Limb (tissue), 2 donors: ENCODE data around the gene GNPDA2.
"Not testable (repeated sequence)": the region's sequence is repeated elsewhere in the genome, so short reads cannot be mapped to it uniquely, and the experiment has no call there.

Experiments
- DNase-seq, 2 donors: peaks; one replicate each; pipeline ENCODE4 v3.0.0-alpha.2; 2016; ENCODE audit errors: extremely low spot score in 2 of 2

The GNPDA2 gene

DNA sequence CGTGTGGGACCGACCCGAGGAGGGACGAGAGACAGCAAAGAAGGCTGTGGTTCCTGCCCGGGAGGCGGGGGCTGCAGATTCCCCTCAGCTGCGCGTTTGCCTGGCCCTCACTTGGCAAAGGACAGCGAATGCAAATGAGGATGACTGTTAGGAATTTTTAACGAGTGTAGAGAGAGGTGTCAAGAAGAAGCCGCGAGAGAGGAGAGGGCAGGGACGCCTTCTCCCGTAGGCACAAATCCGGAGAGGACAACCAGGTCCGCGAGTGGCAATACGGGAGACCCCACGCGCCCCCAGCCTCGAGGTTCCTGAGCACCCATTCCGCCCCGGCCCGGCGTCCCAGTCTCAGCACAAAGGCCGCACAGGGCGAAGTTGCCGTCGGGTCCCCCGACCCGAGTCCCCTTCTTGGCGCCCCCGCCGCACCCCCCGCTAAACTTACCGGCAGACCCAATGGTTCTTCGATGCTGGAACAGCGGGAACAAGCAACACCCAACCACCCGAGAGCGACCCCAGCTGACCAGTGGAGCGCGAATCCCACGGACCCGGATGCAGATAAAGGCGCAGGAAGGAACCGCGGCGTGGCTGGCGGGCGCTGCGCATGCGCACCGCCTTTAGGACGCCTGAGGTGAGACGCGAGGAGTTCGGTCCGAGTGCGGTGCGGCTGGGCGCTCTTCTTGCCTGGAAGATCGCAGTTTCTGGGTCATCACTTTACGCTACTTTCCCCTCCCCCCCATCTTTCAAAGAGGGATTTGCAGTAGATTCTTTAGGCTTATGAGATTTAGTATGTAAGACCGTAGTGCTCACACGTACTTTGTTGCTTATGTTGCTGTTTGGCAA lies at the start of gene GNPDA2:
GNPDA2 (minus strand) TSS at position 519 of the 834 bp plus-strand sequence. CDS start 4,349 bp downstream, outside the sequence.
- DNase-seq: peak; percentile 91 to 92

DNA sequence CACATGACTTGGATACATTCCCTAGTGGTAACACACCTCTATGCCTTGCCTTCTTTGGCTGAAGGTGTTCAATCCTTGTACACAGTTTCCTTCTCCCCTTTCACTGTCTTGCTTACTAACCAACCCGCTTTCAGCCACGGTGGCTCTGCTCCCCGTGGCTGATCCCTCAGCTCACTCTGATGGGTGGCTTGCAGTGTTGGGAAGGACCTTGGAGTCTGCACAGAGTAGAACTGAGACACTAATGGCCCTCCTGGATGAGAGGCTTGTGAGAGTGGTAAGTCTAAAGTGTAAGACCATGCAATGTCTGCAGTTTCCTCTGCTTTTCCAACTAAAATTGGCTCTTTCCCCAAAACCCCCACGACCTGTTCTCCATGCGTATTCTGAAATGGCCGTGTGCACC lies 46.0 kb upstream of the GNPDA2 start:
- DNase-seq: no peak

DNA sequence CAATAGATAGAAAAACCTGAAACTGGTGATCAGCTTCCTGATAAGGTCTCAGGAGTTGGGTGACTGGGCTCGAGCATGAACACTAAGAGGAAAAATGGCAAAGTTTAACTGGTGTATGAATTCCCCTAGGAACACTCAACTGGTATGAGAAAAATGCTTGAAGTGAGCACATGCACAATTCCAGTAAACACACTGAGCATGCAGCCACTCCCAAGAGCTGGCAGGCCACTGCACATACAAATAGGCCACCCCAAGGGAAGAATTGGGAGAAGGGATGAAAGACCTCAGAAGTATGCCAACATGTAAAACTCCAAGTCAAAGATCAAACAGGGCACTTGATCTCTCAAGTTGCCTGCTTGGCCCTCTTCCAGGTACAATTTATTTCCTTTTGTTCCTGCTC lies 45.4 kb upstream of the GNPDA2 start:
- DNase-seq: no peak

DNA sequence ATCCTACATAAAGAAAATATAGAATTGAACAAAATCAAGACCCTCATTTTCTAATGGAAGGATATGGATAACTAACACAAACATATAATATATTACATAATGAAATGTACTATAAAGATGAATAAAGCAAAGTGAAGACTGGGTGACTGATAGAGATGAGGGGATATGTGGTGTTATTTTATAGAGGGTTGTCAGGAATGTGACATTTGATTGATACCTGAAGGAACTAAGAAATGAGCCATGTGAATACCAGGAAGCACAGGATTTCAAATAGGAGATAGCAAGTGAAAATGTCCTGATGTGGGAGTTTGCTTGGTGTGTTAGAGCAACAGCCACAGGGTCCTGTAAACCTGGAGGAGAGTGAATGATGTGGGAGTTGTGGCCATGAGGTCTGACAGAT lies 40.1 kb upstream of the GNPDA2 start:
- DNase-seq: no peak

DNA sequence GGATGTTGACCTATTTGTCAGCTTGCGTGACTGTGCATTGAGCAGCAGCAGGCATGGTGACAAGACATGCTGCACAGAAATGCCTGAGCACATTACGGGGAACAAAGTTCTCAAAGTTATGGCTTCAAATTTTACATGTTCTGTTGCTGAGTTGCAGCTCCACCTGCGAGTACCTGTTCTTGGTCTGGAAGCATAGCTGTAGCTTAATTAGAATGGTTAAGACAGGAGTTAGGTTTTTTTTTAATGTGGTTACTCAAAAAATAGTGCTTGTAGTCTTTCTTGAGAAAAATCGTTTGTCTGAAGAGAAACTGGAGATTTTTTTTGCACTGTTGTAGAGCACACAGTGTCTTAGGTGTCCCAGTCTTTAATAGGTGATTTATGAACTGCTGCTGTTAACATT lies 38.8 kb upstream of the GNPDA2 start:
- no peak for DNase-seq

DNA sequence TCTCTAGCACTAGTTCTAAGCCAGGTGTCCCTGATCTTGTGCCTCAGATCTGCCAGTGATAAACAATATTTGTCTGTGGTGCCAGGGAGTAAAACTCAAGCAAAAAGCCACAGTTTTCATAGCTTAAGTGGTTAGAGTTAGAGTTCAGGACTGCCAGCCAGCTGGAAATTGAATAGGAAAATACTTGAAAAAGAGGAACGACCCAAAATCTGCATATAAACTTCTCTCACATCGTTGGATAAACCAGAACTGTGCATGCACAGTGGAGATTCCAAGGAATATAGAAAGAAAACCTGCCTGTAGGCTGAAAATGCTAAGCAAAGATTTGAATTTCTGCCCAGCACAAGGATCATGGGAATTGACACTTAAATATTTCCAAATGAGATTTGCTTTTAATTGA lies 35.0 kb upstream of the GNPDA2 start:
- peak in 1 of 2 donors; percentile 7 for DNase-seq

DNA sequence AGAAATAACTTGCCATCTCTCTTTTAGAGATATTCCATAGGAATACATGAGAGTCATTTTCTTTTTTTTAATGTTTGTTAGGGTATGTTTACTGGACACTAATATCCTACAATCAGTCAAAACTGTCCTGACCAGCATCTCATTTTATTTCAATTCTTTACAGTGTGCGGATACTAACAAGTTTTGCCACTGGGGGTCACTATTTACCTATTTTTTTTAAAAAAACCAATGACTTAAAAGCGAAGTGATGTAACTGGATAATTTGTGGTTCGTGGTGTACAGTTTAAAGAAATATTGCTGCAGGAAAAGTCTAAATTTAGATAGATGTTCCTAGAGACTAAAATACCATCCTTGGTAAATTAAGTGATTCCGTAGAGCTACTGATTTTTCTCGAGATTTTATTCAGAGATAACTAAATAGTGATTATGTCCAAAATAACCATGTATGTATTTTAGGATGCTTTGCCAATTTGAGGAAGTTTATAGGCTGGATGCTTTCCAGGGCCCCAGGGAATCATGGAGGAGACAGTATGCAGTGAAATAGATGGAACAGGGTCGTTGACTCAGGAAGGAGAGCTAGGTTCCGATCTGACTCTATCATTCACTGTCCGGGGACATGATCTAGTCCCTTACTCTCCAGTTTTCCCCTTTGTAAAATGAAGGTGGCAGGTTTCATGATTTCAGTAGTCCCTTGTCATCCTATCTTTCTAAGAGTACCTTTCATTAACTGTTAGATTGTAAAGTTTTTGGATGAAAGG lies 34.0 kb upstream of the GNPDA2 start:
- peak in 1 of 2 donors; percentile 76 for DNase-seq

DNA sequence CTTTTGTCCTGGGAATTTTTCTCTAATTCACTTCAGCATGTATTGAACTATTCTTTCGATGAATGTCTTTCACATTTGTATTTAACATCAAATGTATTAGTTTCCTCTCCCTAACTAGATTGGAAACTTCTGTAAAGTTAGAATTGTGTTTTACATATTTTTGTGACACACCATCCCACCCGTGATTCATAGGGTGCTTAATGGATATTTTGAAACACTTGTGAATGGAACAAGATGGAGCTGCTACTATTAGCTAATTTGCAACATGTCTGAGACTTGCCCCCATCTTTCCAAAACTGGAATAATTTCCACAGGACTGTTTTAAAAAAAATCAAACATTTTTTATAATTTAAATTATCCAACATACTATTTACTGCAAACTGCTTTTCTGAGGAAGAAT lies 30.2 kb upstream of the GNPDA2 start:
- no peak for DNase-seq

DNA sequence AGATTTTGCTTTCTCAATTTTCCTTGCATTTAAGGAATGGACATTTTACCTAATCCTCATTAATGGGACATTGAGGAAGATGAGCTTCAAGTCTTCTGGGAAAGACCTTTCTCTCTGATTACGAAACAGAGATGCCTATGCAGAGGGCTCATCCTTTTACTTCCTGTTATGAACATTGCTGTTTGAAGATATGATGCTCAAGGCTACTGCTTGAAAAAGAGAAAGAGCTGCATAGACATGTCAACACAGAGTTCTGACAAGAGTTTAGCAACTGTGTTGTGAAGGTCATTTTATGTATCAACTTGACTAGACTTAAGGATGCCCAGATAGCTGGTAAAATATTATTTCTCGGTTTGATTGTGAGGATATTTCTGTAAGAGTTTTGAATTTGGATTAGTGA lies 13.8 kb upstream of the GNPDA2 start:
- no peak for DNase-seq

DNA sequence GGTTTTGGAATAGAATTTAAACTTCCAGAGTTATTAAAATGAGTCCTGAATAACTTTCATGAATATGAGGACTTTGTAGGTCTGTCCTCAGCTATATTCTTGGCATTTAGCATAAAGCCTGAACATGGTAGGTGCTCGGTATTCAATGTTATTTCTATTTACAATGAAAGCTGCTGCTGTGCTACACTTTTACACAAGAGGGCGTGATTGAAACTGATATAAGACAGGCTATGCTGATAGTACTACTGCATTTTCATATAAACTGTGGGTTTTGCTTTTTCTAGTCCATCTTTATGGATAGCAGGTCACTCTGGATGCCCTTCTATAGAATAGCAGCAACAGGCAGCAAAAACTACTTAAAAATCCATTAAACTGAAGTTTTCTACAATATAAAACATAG lies 12.3 kb upstream of the GNPDA2 start:
- DNase-seq: no peak

DNA sequence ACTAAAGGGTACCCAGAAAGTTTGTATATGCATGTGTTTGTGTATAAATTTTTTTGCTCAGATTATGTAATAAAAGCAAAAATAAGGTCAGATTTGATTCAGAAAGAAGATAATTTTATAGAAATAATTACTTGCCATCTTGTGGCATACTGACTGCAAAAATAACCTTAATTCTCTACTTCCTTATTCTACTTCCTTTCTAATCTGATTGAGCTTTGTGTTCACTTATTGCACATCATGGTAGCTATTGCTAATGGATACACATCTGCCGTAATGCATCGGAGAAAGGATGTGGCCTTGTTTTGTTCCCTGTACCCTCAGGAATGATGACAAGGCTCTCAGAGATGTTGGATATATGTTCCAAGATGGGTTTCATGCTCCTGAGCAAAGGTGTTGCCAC lies 10.5 kb upstream of the GNPDA2 start:
- DNase-seq: no peak

DNA sequence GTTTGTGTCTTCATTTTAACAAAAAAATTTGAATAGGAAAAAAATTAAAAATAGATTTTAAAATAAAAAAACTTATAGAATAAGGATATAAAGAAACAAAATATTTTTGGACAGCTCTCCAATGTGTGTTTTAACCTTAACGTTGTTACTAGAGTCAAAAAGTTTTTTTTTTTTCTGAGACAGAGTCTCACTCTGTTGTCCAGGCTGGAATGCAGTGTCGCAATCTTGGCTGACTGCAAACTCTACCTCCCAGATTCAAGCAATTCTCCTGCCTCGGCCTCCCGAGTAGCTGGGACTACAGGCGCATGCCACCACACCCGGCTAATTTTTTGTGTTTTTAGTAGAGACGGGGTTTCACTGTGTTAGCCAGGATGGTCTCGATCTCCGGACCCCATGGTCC lies 2.3 kb upstream of the GNPDA2 start:
- DNase-seq: not testable (repeated sequence)

DNA sequence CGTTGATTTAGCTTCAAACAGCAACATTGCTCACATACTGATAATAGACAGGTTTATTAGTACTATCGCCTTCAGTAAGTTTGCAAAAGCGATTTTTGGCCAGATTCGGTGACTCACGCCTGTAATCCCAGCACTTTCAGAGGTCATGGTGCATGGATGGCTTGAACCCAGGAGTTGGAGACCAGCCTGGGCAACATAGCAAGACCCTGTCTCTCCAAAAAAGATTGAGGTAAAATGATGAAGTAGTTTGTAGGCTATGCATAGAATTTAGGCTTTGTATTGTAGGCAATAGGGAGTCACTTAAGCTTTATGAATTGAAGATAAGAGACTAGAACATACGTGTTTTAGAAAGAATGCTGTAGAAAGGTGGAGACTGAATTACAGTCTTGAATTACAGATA lies 1.1 kb upstream of the GNPDA2 start:
- no peak for DNase-seq

DNA sequence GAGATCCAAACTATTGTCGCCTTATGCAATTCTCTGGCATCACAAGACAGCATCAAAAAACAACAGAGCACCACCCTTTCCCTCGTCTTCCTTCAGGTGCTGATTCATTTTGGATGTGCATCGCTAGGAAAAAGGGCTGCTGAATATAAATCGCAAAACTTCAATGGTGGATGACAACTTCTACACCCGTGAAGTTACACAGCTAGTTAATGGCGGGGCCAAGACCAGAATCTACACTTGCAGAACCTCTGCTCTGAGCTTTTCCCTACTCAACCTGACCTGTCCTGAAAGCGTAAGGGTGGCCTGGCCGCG lies 674 bp downstream of the GNPDA2 start:
- no peak for DNase-seq

DNA sequence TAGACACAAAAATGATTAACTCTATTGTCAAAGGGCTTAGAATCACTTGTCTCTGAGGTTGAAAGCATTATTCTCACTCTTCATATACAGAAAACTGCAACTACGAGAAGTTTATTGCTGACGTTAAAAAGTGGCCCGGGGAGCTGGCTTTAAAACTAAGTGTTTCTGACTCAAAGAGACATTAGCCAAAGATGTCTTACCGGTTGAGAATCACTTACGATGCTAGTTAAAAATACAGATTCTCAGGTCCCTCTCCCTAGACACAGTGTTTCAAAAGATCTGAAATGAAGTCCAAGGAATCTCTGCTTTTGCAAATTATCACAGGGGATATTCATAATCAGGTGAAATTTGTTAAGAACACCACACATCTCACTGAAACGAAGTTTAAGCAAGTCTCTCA lies 1.2 kb downstream of the GNPDA2 start:
- DNase-seq: no peak

DNA sequence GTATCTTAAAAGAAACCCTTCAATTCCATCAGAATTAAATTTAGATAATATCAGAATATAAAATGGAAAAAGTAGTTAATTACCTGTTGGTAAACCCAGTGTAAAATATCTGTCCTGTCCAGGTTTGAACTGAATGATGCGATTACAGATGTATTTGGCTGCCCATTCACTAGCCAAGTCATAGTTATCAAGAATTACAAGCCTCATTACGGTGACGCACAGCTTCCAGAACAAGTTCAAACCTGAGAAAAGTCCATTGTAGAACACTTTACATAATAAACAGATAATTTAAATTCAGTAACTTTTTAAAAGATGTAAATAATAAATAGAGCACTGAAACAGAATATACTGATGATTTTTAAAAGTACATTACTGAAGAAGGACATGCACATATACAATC lies 4.4 kb downstream of the GNPDA2 start:
- no peak for DNase-seq

DNA sequence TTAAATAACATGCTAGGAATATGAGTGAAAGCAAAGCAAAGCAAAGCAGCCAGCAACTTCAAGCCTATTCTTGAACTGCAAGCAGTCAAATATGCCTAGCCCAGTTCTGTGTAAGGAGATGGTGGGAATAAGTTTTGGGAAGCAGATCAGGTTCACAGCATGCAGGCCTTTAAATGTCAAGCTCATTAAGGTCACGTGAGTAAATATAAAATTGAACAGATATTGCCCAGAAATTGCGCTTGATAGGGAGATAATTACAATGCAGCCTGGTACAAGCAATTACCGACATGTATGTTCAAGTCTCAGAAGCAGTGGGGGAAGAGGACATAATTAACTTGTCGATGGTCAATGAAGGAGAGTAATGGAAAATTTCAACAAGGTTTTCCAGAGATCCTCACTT lies 6.0 kb downstream of the GNPDA2 start:
- DNase-seq: no peak

DNA sequence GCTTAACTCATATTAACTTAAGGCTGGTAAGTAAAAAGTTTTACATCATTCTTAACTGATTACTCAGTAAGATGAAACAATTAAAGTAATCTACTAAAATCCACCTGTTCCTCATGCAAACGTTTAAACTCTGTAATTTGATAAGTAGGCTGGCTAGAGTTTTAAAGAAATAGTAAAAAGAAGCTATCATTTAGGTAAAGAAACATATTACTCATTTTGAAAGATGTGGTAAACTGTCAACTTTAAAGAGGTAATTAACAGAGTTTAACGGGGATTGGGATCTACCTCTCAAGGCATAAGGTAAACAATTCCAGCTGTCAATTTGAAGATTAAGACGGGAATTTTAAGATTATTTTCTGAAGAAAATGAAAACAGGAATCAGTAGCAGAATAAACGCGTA lies 9.8 kb downstream of the GNPDA2 start:
- no peak for DNase-seq

DNA sequence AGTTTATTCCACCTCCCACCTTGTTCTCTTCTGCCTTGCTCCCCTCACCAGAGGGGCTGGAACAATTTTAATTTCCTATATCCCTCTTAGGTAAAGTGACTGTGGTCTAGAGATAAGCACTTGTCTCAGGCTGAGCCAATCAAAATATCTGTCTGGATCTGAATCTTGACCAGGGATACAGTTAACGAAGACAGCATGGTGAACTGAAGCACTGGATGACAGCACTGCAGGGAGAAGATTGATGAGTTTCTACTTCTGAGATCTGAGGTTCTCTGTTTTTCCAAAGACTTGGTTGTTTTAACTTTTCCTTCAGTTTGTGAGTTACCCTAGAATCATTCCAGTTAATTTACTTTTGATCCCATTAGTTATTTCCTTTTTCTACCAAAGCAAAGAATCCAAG lies 13.2 kb downstream of the GNPDA2 start:
- DNase-seq: no peak

DNA sequence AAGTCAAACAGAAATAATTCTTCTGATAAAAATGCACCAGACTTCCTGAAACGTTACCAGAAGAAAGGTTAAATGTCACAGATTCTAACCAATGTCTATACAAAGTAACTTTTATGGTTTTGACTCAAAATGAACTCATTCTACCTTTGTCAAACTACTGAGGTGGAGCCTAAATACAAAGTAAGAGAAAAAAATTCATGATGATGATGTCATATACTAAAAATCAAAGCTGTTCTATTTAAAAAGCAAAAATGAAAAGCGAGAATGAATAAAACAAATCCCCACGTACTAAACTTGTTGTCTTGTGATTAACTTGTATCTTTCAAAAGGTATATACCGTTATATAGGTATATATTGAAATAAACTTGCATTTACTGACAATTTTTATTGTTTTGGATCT lies 21.7 kb downstream of the GNPDA2 start:
- DNase-seq: no peak

DNA sequence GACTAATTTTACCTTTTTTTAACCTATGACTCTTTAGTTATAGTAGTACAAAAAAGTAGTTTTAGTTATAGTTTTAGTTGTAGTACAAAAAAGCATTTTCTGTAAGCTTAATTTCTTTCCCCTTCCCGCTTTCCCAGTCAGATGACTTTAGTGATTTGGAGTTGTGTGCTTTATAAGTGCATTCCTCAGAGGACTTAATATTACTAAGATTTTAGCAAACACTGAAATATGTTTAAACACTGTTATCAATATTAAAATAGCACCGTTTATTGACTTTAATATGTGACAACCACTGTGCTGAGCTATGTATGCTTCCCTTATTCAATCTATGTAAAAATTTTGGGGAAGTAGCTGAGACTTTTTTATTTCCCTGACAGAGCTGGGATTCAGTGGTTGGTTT lies 25.3 kb downstream of the GNPDA2 start:
- DNase-seq: no peak

DNA sequence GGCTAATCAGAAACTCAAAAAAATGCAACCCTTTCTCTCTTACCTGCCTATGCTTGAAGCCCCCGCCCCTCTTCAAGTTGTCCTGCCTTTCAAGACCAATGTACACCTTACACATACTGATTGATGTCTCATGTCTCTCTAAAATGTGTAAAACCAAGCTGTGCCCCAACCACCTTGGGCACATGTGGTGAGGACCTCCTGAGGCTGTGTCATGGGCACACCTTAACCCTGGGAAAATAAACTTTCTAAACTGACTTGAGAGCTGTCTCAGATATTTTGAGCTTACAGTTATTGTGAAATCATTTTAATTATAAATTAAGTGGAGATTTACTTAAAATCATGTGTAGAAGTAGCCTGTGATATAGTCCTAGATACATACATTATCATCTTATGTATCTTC lies 25.9 kb downstream of the GNPDA2 start:
- no peak for DNase-seq

DNA sequence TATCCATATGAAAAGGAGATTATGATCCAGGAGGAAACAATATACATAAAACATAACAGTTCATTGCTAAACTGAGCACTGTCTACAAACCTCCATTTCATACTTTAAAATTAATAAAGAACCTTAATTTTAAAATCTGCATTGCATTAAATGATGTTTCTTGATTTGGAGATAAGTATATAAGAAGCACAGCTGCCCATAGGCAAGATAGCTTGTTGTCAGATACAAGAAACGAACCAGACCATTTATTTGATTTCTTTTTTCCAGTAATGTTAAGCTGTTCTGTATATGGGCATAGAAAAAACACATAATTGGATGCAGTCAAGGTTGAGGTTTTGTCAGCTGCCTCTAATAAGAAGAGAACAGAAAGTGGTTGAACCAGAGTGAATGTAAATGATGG lies 41.7 kb downstream of the GNPDA2 start:
- DNase-seq: no peak
